K562 (cell line): Measurements from ENCODE around the gene ARAP1. TPM values are rescaled to one million over a fixed set of nuclear protein-coding genes. Genes with fewer than 3 reads are reported as not detected.

Experiments used
- BCOR ChIP-seq: fragments of 450-650 bp; IDR thresholded peaks from 2 replicates; pipeline ENCODE4 v1.6.1; 2016
- CC2D1A ChIP-seq: fragments of 450-650 bp; IDR thresholded peaks from 2 replicates; pipeline ENCODE4 v1.6.1; 2017; ENCODE audit warnings: mild to moderate bottlenecking
- CUX1 ChIP-seq: fragments of 200-800 bp; sonication (Bioruptor generic); IDR thresholded peaks from 2 replicates; pipeline ENCODE4 v1.6.1; 2016; ENCODE audit warnings: missing genetic modification characterization, missing compliant biosample characterization
- ELF1 ChIP-seq: fragments of 200-800 bp; sonication (Bioruptor generic); IDR thresholded peaks from 2 replicates; pipeline ENCODE4 v1.6.1; 2016; ENCODE audit warnings: missing genetic modification characterization, missing compliant biosample characterization
- HDGF ChIP-seq: fragments of 450-650 bp; IDR thresholded peaks from 2 replicates; pipeline ENCODE4 v1.6.1; 2016
- NR2C2 ChIP-seq, 2 experiments: fragments of 200-800 bp in 1 of 2; sonication (Bioruptor generic) in 1 of 2; sonication (generic) in 1 of 2; formaldehyde crosslinking in 1 of 2; IDR thresholded peaks; 2 replicates each; pipeline versions ENCODE4 v1.6.1 to v1.8.0; 2016 to 2022; ENCODE audit warnings: mild to moderate bottlenecking in 1 of 2, missing compliant biosample characterization in 1 of 2, missing genetic modification characterization in 1 of 2, missing genetic modification reagents in 1 of 2
- OTX1 ChIP-seq: fragments of 450-650 bp; formaldehyde crosslinking; IDR thresholded peaks from 2 replicates; pipeline ENCODE4 v1.4.0; 2022; ENCODE audit warnings: mild to moderate bottlenecking
- PHF20 ChIP-seq: fragments of 450-650 bp; IDR thresholded peaks from 2 replicates; pipeline ENCODE4 v1.6.1; 2018; ENCODE audit not compliant: partially characterized antibody
- PHF21A ChIP-seq: fragments of 450-650 bp; IDR thresholded peaks from 2 replicates; pipeline ENCODE4 v1.6.1; 2017; ENCODE audit warnings: low read depth, borderline replicate concordance
- SMARCE1 ChIP-seq: fragments of 450-650 bp; IDR thresholded peaks from 2 replicates; pipeline ENCODE4 v1.7.1; 2016; ENCODE audit warnings: mild to moderate bottlenecking
- SRSF9 ChIP-seq: fragments of 200-400 bp; formaldehyde crosslinking; IDR thresholded peaks from 2 replicates; pipeline ENCODE4 v1.6.1; 2017; ENCODE audit warnings: low read depth, low read length, borderline replicate concordance
- TCFL5 ChIP-seq: fragments of 250-450 bp; sonication (Bioruptor Pico); conservative IDR thresholded peaks from 2 replicates; pipeline ENCODE4 v1.6.1; 2021; ENCODE audit warnings: mild to moderate bottlenecking, moderate library complexity, matching md5 sums
- TEAD1 ChIP-seq, 2 experiments: fragments of 450-650 bp in 1 of 2; sonication (generic) in 1 of 2; formaldehyde crosslinking; IDR thresholded peaks; 2 replicates each; pipeline versions ENCODE4 v1.4.0 to v1.8.0; 2020 to 2022; ENCODE audit warnings: mild to moderate bottlenecking in 2 of 2, missing genetic modification reagents in 1 of 2
- ZHX1 ChIP-seq: fragments of 150-350 bp; conservative IDR thresholded peaks from 2 replicates; pipeline ENCODE4 v1.6.1; 2014; ENCODE audit warnings: low read length
- ZNF3 ChIP-seq: fragments of 250-450 bp; sonication (Bioruptor Pico); IDR thresholded peaks from 2 replicates; pipeline ENCODE4 v1.5.0; 2021; ENCODE audit warnings: mild to moderate bottlenecking, moderate library complexity
- polyA plus RNA-seq, 8 experiments: library from polyadenylated mRNA; depleted of rRNA in 4 of 8; stranded (reverse) in 5 of 8; unstranded in 3 of 8; fragments of >200 nt; fragmentation: Nextera tagmentation in 2 of 8; fragmentation: Illumina TruSeq in 1 of 8; extraction: Ambion mirVana in 2 of 8; extraction: Trizol in 1 of 8; gene quantifications; 2 replicates each; pipeline versions ENCODE4 v1.2.1 to v1.2.3, GENCODE V29; 2011 to 2014; ENCODE audit warnings: inconsistent platforms in 1 of 8, missing spikeins in 1 of 8
- total RNA-seq, 7 experiments: library from RNA; depleted of rRNA in 6 of 7; stranded (reverse); fragments of >200 nt in 6 of 7; fragmentation: Illumina TruSeq in 2 of 7; extraction: Trizol in 2 of 7; gene quantifications; 2 replicates each; pipeline versions ENCODE4 v1.2.1 to v1.2.3, GENCODE V29; 2011 to 2021; ENCODE audit warnings: low replicate concordance in 1 of 7
- TF ChIP-seq, protein P1 (sequence below): fragments of 450-650 bp; IDR thresholded peaks from 2 replicates; pipeline ENCODE4 v1.6.1; 2017; ENCODE audit warnings: antibody characterized with exemption, mild to moderate bottlenecking

ARAP1 gene
- total and polyA plus RNA-seq, 9 of the 15 experiments (the other 6 are each of a cell fraction or from before 2014, with no cell fraction given), result 0.23 to 67.0 (median 24.6) TPM

DNA sequence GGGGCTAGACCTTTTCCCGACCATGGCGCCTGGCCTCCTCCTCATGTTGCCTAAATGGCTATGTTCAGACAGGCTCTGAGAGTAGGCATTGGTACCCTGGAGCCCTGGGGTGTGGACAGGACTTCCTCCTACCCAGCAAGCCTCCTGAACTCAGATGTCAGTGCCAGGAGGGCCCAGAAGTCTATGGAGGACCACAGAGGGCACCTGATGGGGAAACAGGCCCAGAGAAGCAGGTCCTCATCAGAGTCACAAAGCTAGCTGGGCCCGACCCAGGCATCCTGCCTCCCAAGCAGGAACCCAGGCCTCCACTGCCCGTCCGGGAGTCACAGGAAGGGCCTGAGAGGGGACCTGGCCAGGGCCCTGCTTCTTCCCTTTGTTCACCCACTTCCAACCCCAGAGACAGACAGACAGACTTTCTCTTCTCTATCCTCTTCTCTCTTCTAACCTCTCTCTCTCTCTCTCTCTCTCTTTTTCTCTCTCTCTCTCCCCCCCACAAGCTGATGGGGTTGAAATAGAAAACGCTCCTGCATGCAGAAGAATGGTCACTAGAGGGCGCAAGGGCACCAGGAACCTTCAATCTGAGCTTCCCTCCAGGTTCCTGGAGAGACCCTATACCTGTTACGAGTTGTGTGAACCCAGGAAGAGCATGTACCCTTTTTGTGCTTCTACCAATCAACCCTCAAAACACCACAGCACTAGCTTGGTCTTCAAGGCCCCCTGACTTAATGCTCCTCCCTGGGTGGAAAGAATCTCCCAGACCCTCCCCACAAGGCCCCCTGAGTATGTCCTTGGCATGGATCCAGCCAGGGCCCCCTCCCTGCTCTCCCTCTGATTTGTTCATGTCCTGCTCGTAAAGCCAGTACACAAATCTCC, 27.1 kb downstream of the ARAP1 start (continued):
- no peak for TF ChIP-seq CUX1 (CRISPR knock-in tag)
- no peak for TF ChIP-seq BCOR
- no peak for TF ChIP-seq ZHX1
- no peak for TF ChIP-seq PHF20
- 0 out of 2 replicates have a peak, but pooled peaks have one; percentile 26 for TF ChIP-seq ELF1 (tag)
- no peak for TF ChIP-seq HDGF
- no peak for TF ChIP-seq NR2C2 (CRISPR knock-in tag; IDR thresholded peaks at IDR 0.05)
- TF ChIP-seq NR2C2 (tag; IDR thresholded peaks at IDR 0.05), result no peak
- TF ChIP-seq TEAD1 (CRISPR knock-in tag; IDR thresholded peaks at IDR 0.05), result no peak
- TF ChIP-seq ZNF3 (CRISPR knock-in tag), result no peak
- TF ChIP-seq, protein P1, sequence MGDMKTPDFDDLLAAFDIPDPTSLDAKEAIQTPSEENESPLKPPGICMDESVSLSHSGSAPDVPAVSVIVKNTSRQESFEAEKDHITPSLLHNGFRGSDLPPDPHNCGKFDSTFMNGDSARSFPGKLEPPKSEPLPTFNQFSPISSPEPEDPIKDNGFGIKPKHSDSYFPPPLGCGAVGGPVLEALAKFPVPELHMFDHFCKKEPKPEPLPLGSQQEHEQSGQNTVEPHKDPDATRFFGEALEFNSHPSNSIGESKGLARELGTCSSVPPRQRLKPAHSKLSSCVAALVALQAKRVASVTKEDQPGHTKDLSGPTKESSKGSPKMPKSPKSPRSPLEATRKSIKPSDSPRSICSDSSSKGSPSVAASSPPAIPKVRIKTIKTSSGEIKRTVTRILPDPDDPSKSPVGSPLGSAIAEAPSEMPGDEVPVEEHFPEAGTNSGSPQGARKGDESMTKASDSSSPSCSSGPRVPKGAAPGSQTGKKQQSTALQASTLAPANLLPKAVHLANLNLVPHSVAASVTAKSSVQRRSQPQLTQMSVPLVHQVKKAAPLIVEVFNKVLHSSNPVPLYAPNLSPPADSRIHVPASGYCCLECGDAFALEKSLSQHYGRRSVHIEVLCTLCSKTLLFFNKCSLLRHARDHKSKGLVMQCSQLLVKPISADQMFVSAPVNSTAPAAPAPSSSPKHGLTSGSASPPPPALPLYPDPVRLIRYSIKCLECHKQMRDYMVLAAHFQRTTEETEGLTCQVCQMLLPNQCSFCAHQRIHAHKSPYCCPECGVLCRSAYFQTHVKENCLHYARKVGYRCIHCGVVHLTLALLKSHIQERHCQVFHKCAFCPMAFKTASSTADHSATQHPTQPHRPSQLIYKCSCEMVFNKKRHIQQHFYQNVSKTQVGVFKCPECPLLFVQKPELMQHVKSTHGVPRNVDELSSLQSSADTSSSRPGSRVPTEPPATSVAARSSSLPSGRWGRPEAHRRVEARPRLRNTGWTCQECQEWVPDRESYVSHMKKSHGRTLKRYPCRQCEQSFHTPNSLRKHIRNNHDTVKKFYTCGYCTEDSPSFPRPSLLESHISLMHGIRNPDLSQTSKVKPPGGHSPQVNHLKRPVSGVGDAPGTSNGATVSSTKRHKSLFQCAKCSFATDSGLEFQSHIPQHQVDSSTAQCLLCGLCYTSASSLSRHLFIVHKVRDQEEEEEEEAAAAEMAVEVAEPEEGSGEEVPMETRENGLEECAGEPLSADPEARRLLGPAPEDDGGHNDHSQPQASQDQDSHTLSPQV, result 0 out of 2 replicates have a peak, but pooled peaks have one; percentile 38
- TF ChIP-seq CC2D1A, result peak; percentile 84
- TF ChIP-seq OTX1 (CRISPR knock-in tag), result no peak
- no peak for TF ChIP-seq PHF21A
- no peak for TF ChIP-seq SMARCE1
- no peak for TF ChIP-seq TCFL5 (CRISPR knock-in tag)
- no peak for TF ChIP-seq SRSF9
